ENCODE measurements around the gene PPP1R3D.

DNA sequence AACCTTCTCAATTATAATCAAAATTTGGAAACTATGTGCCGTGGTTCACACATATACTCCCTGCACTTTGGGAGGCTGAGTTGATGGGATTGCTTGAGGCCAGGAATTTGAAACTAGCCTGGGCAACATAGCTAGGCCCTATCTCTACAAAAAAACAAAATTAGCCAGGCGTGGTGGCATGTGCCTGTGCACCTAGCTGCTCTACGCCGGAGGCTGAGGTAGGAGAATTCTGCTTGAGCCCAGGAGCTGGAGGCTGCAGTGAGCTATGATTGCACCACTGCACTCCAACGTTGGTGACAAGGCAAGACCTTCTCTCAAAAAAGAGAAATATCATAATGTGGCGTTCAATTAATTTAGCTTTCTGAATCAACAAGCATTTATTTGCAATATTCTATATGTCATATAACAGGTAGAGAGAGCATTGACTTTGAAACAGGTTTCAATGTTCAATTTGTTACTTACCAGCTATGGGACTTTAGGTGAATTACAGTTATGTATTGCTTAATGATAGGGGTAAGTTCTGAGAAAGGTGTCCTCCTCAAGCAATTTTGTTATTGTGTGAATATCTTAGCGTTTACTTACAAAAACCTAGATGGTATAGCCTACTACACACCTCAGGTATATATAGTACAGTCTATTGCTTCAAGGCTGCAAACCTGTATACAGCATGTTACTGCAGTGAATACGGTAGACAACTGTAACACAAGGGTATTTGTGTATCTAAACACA, 4.5 kb downstream of the PPP1R3D start:
- TF ChIP-seq, protein P1, sequence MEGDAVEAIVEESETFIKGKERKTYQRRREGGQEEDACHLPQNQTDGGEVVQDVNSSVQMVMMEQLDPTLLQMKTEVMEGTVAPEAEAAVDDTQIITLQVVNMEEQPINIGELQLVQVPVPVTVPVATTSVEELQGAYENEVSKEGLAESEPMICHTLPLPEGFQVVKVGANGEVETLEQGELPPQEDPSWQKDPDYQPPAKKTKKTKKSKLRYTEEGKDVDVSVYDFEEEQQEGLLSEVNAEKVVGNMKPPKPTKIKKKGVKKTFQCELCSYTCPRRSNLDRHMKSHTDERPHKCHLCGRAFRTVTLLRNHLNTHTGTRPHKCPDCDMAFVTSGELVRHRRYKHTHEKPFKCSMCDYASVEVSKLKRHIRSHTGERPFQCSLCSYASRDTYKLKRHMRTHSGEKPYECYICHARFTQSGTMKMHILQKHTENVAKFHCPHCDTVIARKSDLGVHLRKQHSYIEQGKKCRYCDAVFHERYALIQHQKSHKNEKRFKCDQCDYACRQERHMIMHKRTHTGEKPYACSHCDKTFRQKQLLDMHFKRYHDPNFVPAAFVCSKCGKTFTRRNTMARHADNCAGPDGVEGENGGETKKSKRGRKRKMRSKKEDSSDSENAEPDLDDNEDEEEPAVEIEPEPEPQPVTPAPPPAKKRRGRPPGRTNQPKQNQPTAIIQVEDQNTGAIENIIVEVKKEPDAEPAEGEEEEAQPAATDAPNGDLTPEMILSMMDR (IDR thresholded peaks at IDR 0.05): no peak
- TF ChIP-seq POLR2A (IDR thresholded peaks at IDR 0.05): no peak
- TF ChIP-seq POLR2AphosphoS5 (IDR thresholded peaks at IDR 0.05; ENCODE audit: insufficient read depth in 1 of 2, low read depth in 1 of 2): no peak
